GM18870 (cell line): ENCODE data around the gene PPP1R1B.

Experiments
- ATAC-seq: cut with Tn5 transposase; IDR thresholded peaks from one replicate; pipeline ENCODE4 v1.9.1; 2021; ENCODE audit warnings: moderate library complexity; ENCODE audit not compliant: unreplicated experiment

PPP1R1B gene

DNA sequence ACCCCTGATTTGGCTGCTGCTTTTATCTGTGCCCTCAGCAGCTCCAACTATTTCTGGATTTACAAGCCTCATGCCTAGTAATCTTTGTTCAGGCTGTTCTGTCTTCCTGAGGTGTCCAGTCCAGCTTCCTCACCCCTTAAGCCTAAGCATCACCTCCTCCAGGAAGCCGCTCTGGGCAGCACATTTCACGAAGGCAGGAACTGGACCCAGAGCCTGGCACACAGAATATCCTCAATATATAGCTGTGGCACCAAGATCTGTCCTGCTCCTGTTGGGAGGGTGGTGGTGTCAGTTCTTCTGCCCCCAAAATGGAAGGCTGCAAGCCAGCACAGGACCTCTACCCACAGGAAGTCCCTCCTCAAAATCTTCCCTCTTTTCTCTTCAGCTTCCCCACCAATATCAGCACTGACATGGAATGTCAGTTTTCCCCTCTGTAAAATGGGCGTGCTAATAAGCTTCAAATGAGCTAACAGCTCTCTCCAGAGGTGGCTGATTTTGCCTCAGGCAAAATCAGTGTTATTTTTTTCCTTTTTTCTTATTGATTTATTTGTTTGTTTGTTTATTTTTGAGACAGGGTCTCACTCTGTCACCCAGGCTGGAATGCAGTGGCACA is 12.1 kb upstream of the PPP1R1B start:
- ATAC-seq = no peak

DNA sequence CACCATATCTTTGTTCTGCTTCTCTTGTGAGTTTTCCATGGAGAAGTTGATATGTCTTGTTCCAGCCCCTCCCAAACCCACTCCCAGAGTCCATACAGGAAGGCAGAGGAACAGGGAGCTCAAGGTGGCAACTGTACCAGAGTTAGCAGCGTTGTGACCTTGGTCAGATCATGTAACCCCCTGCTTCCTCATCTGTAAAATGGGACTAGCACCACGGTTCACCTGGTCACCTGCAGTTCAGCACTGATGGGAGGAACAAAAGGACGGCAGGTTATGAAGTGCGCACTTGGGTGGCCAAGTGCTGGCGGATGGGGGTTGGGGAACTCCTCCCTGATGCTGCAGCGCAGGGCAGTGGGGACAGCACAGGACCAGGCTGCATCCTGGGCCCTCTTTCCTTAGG is 11.3 kb upstream of the PPP1R1B start:
- no peak for ATAC-seq

DNA sequence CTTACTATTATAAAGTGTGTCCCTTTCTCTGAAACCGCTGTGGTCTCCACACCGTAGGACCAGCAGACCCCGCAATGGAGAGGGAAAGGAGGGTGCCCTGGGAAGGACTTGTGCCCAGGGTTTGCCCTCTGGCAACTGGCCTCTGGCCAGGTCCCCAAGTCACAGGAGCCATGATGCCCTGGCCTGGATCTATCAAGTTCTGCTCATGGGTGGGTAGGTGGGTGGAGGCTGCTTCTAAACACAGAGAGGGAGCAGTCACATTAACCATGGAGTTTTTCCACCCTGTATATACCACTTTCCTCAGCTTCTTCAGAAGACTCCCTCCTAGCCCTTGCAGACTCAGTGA is 9.7 kb upstream of the PPP1R1B start:
- no peak for ATAC-seq

DNA sequence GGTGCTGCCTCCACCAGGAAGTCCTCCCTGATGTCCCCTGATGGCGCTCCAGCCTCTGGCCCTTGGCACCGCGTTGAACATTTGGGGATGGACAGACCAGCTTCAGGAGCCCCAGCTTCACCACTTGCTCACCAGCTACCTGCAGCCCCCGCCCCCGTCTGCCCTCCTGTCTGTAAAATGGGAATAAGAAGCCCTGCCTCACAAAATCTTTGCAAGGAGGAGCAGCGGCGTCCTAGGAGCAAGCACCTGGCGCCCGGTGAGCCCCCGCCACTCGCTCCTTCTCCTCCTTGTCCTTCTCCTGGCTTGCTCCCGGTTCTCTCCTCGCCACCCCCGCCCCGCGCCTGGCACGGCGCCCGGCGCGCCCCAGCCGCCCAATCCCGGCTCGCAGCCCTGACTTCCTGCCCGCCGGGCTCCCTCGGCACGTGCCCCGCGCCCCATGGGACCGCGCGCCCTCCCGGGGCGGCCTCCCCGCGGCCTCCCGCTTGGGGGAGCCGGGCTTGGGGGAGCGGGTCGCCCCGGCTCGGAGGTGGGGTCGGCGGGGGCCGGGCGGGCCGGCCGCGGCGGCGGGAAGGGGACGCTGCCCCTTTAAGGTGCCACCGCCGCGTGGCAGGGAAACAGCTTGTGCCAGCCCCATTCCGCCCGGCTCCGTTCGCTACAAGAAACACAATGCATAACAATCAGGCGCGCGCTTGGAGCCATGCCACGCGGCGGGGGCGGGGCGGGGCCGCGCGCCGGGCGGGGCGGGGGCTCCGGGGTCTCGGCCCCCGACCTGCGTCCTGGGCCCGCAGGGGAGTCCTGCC is 9.1 kb upstream of the PPP1R1B start:
- no peak for ATAC-seq

DNA sequence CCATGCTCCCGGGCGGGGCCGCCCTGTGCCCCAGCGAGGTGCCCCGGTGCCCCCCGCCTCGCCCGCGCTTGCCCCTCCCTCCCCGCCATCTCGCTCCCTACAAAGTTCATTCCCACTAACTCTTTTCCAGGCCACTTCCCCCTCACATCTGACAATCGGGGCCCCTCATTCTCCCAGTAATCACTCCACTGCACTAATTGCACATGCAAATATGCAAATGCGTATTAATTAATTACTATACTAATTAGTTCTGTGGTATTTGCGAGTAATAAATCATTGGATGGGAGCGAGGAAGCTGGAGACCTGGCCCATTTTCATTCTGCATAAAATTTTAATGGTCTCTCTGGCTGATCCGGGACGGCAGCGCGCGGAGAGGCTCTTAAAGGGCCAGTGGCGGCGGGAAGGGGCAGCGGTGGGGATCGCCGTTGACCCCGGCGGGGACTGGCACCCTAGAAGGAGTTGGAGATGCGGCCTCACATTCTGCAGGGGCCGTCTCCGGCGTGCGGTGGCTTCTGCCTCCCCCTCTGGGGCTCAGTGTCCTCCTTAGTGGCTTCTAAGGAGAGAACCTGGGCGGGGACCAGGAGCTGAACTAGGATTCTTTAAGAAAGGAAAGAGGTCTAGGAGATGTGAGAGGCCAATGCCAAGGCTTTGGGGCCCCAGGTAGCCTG is 8.4 kb upstream of the PPP1R1B start:
- ATAC-seq = no peak

DNA sequence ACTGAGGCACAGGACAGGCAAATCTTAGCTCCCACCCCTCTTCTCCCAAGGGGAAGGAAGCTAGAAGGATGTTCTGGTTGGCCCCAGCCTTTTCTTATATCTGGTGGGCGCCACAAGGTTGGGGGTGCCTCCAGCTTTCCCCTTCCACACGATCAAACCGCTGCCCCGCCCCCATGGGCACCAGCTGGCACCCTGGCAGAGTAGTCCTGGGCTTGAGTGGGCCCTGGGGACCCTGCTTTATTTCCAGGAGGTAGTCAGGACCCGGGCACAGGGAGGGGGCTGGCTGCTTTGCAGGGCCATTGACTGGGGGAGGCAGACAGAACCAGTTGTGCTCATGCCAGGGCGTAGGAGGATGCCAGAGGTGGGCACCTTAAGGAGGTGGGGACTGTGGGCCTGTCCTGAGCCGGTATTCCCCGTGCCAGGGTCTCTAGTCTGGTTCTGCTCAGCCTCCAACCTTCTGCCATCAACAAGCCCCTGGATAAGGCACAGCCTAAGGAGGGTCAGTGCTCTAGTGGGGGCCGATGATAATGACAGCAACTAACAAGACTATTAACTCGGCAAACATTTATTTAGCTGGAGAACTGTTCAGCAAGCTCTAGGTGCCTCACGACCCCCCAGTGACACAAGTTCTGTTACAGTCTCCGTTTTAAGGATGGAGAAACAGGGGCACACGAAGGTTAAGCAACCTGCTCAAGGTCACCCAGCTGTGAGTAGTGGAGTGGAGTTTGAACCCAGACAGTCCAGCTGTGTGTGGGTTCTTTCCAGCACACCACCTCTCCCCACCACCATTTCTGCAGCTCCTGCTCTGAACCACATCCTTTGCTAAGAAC is 7.6 kb upstream of the PPP1R1B start:
- ATAC-seq = no peak

DNA sequence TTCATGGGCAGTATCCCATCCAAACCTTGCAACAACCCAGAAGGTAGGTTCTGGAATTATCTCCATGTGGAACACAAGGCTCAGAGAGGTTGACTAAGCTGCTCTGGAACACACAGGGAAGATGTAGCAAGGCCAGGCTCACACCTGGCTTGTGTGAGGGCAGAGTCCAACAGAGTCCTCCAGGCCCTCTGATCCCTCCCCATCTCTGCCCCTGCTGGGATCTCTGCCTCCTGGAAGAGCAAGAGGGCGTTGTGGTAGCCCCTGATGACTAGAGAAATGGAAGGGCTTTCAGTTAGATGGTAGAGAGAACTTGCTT is 7.0 kb upstream of the PPP1R1B start:
- no peak for ATAC-seq

DNA sequence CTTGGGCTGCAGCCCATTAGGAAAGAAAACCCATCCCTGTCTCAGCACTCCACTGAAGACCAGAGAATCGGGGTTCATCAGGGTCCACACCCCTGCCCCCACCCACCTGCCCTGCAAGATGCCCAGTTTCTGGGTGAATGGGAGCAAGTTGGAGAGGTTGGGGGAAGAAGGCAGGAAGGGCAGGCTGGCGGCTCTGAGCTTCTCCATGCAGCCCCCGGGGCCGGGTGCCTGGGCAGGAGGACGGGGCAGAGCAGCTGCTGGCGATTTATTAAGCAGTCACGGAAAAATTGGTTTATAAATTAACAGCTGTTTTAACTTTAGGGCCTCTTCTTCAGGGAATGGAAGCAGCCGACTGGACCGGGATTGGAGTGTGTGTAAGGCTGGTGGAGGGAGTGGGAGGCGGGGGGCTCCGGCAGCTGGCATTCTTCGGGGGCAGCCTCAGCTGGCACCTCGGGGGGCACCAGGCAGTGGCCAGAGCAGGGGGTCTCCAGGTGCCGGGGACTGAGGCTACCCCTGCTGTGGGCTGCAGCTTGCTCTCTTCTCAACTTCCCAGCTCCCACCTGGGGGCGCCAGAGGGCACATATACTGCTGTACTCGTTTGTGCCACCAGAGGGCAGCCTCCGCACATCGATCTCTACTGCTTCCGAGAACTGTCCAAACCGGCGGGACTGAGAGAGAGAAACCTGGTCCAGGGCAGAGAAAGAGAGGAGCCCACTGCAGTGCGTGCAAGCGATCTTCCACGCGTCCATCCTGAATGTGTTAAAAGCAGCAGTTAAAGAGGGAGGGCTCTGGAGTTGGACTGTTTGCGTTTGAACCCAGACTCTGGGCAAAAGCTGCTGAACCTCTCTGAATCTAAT is 5.0 kb upstream of the PPP1R1B start:
- ATAC-seq = peak; percentile 72

DNA sequence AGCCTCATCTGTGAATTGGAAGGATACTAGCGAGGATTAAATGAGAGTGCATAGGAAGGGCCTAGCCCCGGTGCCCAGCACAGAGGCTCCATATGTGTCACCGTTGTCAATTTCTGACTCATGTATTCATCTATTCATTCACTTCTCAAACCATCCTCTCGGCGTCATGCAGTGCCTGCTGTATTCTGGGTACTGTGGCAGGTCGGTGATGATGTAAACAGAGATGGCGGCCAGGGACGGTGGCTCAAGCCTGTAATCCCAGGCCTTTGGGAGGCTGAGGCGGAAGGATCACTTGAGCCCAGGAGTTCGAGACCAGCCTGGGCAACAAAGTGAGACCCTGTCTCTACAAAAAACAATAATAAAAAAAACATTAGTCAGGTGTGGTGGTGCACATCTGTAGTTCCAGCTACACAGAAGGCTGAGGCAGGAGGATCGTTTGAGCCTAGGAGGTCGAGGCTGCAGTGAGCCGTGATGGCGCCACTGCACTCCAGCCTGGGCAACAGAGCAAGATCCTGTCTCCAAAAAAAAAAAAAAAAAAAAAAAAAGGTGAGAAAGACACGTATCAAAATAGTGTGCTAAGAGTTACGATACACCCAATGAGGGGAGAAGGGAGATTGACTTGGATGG is 4.3 kb upstream of the PPP1R1B start:
- no peak for ATAC-seq

DNA sequence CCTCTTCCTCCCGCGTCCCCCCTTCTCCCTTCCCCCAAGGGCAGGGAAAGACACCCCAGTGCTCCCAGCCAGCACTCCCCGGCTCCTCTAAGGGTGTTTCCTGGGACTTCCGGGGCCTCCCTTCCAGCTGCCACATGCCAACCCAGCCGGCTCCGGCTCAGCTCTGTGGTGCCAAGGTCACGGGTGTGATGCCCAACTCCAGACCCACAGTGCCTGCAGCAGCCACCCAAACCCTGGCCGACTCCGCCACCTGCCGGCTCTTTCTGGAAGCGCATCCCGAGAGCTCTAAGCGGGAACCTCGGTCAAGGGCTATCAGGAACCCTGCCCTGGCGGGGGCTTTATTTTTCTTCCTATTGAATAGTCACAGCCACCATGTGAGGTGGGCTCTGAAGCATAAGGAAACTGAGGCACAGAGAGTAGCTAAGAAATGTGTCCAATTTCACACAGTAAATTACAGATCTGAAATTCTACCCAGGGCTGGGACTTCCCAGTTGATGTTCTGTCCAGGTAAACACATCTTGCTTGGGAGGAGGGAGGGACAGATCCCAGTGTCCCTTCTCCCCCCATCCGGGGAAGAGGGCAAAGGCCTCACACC is 3.3 kb upstream of the PPP1R1B start:
- ATAC-seq = no peak

DNA sequence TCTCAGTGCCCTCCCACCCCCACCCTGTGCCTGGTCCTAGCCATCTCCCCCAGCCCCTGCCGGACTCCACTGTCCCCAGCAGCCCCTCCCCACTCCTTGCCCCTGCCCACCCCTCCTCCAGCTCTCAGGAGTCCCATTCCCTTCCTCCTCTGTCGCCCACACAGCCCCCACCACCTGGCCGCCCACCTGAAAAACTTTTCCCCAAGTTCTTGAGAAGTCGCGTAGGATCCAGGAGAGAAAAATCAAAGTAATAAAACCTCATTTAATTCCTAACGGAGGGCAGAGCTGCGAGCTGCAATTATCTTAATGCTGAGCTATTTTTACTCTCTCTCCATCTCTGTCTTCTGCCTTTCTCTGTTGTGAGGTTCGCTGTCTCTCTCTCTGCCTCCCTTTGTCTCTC is 2.4 kb upstream of the PPP1R1B start:
- no peak for ATAC-seq

DNA sequence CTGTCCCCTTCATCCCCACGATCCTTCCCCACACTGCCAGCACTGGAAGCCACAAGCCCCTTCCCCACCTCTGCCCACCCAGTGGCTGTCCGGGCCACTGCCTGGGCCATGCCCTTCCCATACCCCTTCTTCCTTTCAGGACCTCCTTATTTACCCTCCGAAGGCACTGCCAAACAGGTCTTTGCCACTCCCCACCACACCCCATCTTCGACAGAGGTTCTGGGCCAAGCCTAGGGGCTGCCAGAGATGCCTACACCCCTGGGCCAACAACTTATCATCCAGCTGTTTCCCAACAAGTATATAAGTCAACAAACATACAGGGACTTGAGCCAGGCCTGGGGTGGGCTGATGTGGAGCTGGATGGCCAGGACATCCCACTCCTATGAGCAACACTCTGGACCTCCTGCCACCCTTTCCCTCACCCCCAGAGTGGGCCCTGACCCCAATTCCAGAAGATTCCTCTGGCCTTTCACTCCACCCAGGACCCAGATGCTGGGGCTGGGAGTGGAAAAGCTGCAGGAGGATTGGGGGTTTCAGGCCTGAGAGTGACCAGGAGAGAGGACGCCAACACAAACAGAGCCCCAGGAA is 1.5 kb upstream of the PPP1R1B start:
- no peak for ATAC-seq

DNA sequence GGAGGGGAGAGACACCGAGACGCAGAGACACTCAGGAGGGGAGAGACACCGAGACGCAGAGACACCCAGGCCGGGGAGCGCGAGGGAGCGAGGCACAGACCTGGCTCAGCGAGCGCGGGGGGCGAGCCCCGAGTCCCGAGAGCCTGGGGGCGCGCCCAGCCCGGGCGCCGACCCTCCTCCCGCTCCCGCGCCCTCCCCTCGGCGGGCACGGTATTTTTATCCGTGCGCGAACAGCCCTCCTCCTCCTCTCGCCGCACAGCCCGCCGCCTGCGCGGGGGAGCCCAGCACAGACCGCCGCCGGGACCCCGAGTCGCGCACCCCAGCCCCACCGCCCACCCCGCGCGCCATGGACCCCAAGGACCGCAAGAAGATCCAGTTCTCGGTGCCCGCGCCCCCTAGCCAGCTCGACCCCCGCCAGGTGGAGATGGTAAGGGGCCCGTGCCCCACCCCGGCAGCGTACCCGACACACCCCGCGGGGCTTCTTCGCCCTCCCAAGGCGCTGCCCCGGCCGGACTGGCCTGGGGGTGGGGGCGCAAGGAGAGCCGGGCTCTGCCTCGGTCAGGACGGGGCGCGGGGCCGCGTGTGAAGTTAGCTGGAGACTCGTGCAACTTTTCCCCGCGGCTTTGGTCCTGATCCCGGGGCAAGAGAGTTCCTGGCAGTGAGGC is 427 bp downstream of the PPP1R1B start:
- ATAC-seq = no peak

DNA sequence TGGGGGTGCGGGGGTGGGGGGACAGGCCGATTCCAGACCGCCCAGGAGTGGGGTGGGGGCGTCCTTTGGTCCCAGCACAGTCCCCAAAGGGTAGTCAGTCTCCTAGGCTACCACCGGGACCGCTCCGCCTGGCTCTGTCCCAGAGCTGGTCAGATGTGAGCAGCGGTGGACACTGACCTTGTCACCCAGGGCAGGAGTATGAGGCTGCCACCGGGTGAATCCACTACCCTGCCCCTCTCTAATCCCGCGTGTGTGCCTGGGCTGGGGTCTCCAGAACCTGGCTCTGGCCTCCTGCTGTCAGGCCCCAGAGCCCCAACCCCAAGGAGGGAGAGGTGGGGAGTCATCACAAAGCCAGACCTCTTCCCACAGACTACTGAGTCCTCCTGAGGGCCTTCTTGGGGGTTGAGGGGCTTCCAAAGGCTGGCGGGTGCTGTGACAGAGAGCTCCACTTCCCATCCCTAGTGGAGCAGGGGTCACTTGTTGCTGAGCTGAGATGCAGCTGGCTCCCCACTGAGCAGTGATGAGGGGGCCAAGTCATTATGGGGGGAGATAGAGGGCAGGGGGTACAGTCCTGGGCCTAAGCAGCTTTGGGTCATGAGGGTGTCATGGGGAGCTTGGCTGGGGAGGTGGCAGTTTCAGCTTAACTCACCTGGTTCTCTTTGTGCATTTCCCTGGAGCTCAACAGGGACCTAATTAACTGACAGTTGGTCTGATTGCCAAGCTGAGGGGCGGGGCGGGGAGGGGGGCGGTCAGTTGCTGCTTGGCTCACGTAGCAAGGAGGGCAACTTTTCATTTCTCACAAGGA is 1.2 kb downstream of the PPP1R1B start:
- ATAC-seq = no peak

DNA sequence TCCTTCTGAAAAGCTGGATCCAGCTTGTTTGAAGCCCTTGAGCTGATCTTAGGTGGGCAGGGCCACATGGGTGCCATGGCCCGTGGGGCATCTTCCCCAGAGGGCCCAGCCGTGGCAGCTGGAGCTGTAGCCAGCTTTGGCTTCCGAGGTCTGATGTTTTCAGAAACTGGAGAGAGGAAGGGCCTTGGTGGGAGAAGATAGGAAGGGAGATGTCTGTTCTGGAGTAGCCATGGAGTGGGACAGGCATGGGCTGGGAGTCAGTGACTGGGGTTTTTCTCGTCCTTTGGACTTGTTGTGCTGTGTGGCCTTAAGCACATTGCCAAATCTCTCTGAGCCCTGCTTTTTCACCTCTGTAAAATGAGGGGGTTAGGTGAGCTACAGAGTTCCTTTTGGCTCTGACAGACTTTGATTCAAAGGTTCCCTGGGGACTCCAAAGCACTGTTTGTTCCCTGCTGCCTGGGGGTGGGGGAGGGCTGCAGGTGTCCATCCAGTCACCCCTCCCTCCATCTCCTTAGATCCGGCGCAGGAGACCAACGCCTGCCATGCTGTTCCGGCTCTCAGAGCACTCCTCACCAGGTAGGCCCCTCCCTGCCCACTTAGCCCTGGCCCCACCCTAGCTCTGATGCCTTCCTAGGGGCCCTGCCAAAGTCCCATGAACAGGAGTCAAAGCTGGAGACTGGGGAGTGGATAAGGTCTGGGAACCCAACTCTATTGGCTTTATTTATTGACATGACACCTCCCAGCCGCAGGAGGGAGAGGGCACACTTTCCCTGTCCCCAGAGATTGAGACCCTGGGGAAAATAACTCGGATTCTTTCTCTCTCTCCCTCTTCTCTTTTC is 2.1 kb downstream of the PPP1R1B start:
- no peak for ATAC-seq

DNA sequence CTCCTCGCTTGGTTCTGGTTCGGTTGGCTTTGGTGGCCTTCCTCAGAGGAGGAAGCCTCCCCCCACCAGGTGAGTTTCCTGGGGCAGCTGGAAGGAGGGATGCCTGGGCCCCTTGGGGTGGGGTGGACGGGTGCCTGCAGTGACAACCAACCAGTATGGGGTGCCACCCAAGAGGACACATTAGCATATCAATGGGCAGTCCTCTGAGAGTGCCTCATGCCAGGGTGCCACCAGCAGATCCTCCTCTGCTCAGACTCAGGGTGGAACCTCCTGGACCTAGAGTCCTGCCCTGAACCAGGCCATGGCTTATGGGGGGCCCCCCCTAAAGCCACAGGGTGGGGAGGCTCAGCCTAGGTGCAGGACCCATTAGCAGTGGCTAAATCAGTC is 2.7 kb downstream of the PPP1R1B start:
- no peak for ATAC-seq

DNA sequence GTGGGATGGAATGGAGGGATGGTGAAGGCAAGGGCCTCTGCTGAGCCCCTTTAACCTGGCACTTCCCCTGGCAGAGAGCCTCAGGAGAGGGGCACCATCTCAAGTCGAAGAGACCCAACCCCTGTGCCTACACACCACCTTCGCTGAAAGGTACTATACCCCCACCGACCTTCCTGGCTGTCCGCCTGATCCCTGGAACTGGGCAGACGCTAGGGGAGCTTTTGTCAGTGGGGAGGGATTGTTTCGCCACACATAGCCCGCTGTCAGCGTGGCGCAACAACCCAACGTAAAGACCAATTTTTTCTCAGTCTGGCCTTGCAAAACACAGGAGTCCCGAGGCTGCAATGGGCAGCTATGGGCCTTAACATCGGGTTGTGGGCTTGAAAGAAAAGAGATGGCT is 3.1 kb downstream of the PPP1R1B start:
- ATAC-seq = no peak
